Measurements from ENCODE around the gene CNOT6.

DNA sequence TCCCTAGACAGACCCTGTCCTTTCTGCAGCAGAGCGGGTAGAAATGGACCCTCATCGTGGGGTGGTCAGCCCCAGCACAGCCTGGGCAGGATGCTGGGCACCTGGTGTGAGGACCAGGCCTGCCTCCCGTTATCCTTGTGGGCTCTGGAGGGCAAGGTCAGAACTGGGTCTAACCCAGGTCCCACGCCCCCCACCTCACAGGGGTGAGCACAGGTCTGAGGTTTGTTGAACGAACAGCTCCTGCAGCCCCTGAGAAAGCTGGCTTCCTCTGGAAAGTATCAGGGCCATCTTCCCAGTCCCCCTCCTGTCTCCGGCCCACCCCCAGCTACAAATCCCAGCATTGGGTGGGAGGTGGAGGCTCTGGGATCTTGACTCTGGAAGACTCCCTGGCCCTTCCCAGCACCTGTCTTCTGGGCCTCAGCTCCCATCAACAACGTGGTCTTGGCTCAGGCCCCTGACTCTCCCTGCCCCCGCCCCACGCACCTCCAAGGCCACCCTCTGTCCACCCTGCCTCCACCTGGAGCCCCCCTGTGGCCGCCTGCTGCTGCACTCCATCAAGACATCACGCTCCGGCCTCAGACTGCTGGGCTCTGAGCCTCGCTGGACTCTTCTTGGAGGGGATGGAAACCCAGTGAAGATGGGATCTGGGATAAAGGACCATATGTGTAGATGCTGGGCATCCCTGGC is 30.1 kb upstream of the CNOT6 start:
- TF ChIP-seq POLR2AphosphoS5 (IDR thresholded peaks at IDR 0.05; ENCODE audit: low read depth, low read length) (no peak), REST (IDR thresholded peaks at IDR 0.05; ENCODE audit: insufficient read depth in 1 of 2, low read depth in 2 of 2, low read length in 1 of 2) (no peak), SIN3A (IDR thresholded peaks at IDR 0.05; ENCODE audit: borderline replicate concordance, insufficient read depth, low read depth, low read length) (no peak)
- TF ChIP-seq, protein P1, sequence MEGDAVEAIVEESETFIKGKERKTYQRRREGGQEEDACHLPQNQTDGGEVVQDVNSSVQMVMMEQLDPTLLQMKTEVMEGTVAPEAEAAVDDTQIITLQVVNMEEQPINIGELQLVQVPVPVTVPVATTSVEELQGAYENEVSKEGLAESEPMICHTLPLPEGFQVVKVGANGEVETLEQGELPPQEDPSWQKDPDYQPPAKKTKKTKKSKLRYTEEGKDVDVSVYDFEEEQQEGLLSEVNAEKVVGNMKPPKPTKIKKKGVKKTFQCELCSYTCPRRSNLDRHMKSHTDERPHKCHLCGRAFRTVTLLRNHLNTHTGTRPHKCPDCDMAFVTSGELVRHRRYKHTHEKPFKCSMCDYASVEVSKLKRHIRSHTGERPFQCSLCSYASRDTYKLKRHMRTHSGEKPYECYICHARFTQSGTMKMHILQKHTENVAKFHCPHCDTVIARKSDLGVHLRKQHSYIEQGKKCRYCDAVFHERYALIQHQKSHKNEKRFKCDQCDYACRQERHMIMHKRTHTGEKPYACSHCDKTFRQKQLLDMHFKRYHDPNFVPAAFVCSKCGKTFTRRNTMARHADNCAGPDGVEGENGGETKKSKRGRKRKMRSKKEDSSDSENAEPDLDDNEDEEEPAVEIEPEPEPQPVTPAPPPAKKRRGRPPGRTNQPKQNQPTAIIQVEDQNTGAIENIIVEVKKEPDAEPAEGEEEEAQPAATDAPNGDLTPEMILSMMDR (IDR thresholded peaks at IDR 0.05): no peak
